Suprapubic skin (tissue), 4 donors: ENCODE results near the gene FZD4.

ENCODE experiments used
- EP300 ChIP-seq: sonication (generic); formaldehyde crosslinking; IDR thresholded peaks from one replicate; pipeline ENCODE4 v1.6.1; 2017; ENCODE audit warnings: antibody characterized with exemption
- POLR2A ChIP-seq, 2 donors: fragments of 450-650 bp; IDR thresholded peaks; one replicate each; pipeline ENCODE4 v1.6.1; 2017; ENCODE audit warnings: antibody characterized with exemption in 2 of 2, mild to moderate bottlenecking in 2 of 2, moderate library complexity in 2 of 2
- POLR2AphosphoS5 ChIP-seq, 3 donors: sonication (generic); formaldehyde crosslinking; IDR thresholded peaks; one replicate each; pipeline ENCODE4 v1.6.1; 2017; ENCODE audit warnings: antibody characterized with exemption in 3 of 3
- TF ChIP-seq, protein P1 (sequence below), 2 donors: fragments of 200-600 bp in 1 of 2; fragments of 450-650 bp in 1 of 2; sonication (generic) in 1 of 2; IDR thresholded peaks; one replicate each; pipeline ENCODE4 v1.5.1; 2016 to 2019; ENCODE audit warnings: antibody characterized with exemption in 2 of 2, mild to moderate bottlenecking in 1 of 2, moderate library complexity in 1 of 2

DNA sequence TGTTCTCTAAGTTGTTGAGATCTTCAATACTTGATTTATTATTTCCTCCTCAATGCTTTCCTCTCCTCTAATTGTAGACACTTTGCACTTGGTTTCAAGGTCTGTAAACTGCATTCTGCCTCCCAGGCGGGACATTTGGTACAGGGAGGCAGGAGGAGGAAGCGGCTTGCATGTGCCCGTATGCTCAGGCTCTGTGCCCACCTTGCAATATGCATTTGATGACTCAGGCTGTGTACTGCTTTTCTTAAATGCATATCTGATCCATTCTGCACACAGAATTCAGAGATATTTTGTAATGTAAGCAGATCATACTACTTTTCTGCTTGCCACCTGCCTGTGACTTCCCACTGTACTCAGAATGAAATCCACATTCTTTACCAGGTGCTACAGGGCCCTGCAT, 55.0 kb downstream of the FZD4 start:
- TF ChIP-seq, protein P1, sequence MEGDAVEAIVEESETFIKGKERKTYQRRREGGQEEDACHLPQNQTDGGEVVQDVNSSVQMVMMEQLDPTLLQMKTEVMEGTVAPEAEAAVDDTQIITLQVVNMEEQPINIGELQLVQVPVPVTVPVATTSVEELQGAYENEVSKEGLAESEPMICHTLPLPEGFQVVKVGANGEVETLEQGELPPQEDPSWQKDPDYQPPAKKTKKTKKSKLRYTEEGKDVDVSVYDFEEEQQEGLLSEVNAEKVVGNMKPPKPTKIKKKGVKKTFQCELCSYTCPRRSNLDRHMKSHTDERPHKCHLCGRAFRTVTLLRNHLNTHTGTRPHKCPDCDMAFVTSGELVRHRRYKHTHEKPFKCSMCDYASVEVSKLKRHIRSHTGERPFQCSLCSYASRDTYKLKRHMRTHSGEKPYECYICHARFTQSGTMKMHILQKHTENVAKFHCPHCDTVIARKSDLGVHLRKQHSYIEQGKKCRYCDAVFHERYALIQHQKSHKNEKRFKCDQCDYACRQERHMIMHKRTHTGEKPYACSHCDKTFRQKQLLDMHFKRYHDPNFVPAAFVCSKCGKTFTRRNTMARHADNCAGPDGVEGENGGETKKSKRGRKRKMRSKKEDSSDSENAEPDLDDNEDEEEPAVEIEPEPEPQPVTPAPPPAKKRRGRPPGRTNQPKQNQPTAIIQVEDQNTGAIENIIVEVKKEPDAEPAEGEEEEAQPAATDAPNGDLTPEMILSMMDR (IDR thresholded peaks at IDR 0.05), result no peak
- no peak for TF ChIP-seq POLR2A (IDR thresholded peaks at IDR 0.05)
- no peak for TF ChIP-seq EP300
- no peak for TF ChIP-seq POLR2AphosphoS5 (IDR thresholded peaks at IDR 0.05)
